Endothelial cell of umbilical vein (primary cell): ENCODE data around the gene CDC42SE2. TPM values are rescaled to one million over a fixed set of nuclear protein-coding genes. Genes with fewer than 3 reads are reported as not detected.

Source experiments
- BruUV-seq: library from RNA; stranded (reverse); fragments of 400-500 nt; replicated peaks from 2 replicates; lab custom pipeline; 2021; lab: Mats Ljungman, UMichigan
- CTCF ChIA-PET: fragments of 300-600, 350-600 bp; sonication (Branson Sonifier 250); formaldehyde crosslinking; loops from one replicate; lab custom pipeline; 2021; ENCODE audit warnings: antibody characterized with exemption, inconsistent platforms; lab: Charles Lee
- POLR2A ChIA-PET: fragments of 300-600, 350-600 bp; sonication (Branson Sonifier 250); formaldehyde crosslinking; loops from one replicate; lab custom pipeline; 2021; ENCODE audit warnings: antibody characterized with exemption, inconsistent platforms; lab: Charles Lee
- DNase-seq: peaks from one replicate; pipeline ENCODE4 v3.0.0-alpha.2; 2011; ENCODE audit warnings: low read depth, low spot score
- FAIRE-seq: peaks from 2 replicates; lab custom pipeline; 2011; peaks lifted over from hg19 to GRCh38; lab: Jason Lieb, UNC
- H2AFZ ChIP-seq: 2 replicates; pipeline ENCODE4 v1.6.0; 2012; ENCODE audit warnings: low read depth, low read length, control low read depth, inconsistent platforms
- H3K27ac ChIP-seq: 2 replicates; pipeline ENCODE4 v1.5.1; 2011; ENCODE audit warnings: low read depth, mild to moderate bottlenecking, control low read depth, low read length, moderate library complexity; ENCODE audit not compliant: insufficient read depth
- H3K27me3 ChIP-seq, 2 experiments: 2 replicates each; pipeline versions ENCODE4 v1.6.0 to v1.6.1; 2011; ENCODE audit warnings: low read length in 2 of 2, mixed read lengths in 1 of 2; ENCODE audit not compliant: control insufficient read depth in 2 of 2, insufficient read depth in 2 of 2
- H3K36me3 ChIP-seq, 2 experiments: 2 replicates in 1 of 2; 3 replicates in 1 of 2; pipeline ENCODE4 v1.5.1; 2011; ENCODE audit warnings: low read length in 2 of 2, mild to moderate bottlenecking in 1 of 2, moderate library complexity in 1 of 2; ENCODE audit not compliant: control insufficient read depth in 2 of 2, insufficient read depth in 2 of 2; ENCODE audit errors: extremely low read depth in 1 of 2
- H3K4me1 ChIP-seq: 3 replicates; pipeline ENCODE4 v1.5.1; 2011; ENCODE audit warnings: mild to moderate bottlenecking, low read length; ENCODE audit not compliant: control insufficient read depth, insufficient read depth; ENCODE audit errors: extremely low read depth
- H3K4me2 ChIP-seq: 2 replicates; pipeline ENCODE4 v1.6.1; 2011; ENCODE audit warnings: low read length, control low read depth, mixed read lengths; ENCODE audit not compliant: insufficient read depth
- H3K4me3 ChIP-seq, 3 experiments: fragments of 200-600 bp in 1 of 3; sonication (generic), shearing (Covaris generic) in 1 of 3; replicated peaks in 1 of 3; 2 replicates each; pipeline ENCODE4 v1.5.1; 2011 to 2016; ENCODE audit warnings: control low read depth in 3 of 3, low read length in 3 of 3, mild to moderate bottlenecking in 2 of 3, inconsistent platforms in 1 of 3, low read depth in 1 of 3, moderate library complexity in 1 of 3; ENCODE audit not compliant: insufficient read depth in 1 of 3
- H3K79me2 ChIP-seq: 2 replicates; pipeline ENCODE4 v1.6.0; 2012; ENCODE audit warnings: low read length, inconsistent platforms; ENCODE audit not compliant: control insufficient read depth, insufficient read depth
- H3K9ac ChIP-seq: replicated peaks from 2 replicates; pipeline ENCODE3; 2011; ENCODE audit warnings: low read length, control low read depth; ENCODE audit not compliant: insufficient read depth; ENCODE audit errors: extremely low read depth
- H3K9me1 ChIP-seq: replicated peaks from 3 replicates; pipeline ENCODE4 v1.6.0; 2011; ENCODE audit warnings: mild to moderate bottlenecking, low read length; ENCODE audit not compliant: control insufficient read depth, insufficient read depth; ENCODE audit errors: extremely low read depth
- H3K9me3 ChIP-seq: replicated peaks from 2 replicates; pipeline ENCODE4 v1.5.1; 2012; ENCODE audit warnings: low read length, inconsistent platforms; ENCODE audit not compliant: control insufficient read depth, insufficient read depth
- H4K20me1 ChIP-seq: replicated peaks from 2 replicates; pipeline ENCODE3; 2011; ENCODE audit warnings: mild to moderate bottlenecking, low read length; ENCODE audit not compliant: control insufficient read depth, insufficient read depth; ENCODE audit errors: extremely low read depth
- EZH2 ChIP-seq: IDR thresholded peaks from 2 replicates; pipeline ENCODE4 v1.6.1; 2012; ENCODE audit warnings: borderline replicate concordance, low read depth, mild to moderate bottlenecking, moderate library complexity, low read length, inconsistent platforms; ENCODE audit not compliant: severe bottlenecking
- FOS ChIP-seq: IDR thresholded peaks from 2 replicates; pipeline ENCODE4 v1.6.1; 2011; ENCODE audit warnings: mild to moderate bottlenecking, low read length, moderate library complexity, borderline replicate concordance; ENCODE audit not compliant: insufficient read depth
- GATA2 ChIP-seq: IDR thresholded peaks from 2 replicates; pipeline ENCODE4 v1.7.0; 2011; ENCODE audit warnings: low read depth, mild to moderate bottlenecking, moderate library complexity, mixed read lengths, low read length; ENCODE audit not compliant: insufficient read length, insufficient read depth
- JUN ChIP-seq: IDR thresholded peaks from 2 replicates; pipeline ENCODE4 v1.6.1; 2011; ENCODE audit warnings: borderline replicate concordance, low read depth; ENCODE audit not compliant: insufficient read length, insufficient read depth
- MYC ChIP-seq: IDR thresholded peaks from one replicate; pipeline ENCODE4 v1.6.1; 2011; ENCODE audit warnings: mild to moderate bottlenecking, low read depth, low read length
- POLR2A ChIP-seq: IDR thresholded peaks from 2 replicates; pipeline ENCODE4 v1.6.1; 2012; ENCODE audit warnings: low read depth, mild to moderate bottlenecking, control low read depth, low read length
- POLR2AphosphoS5 ChIP-seq: IDR thresholded peaks from 2 replicates; pipeline ENCODE4 v1.6.1; 2012; ENCODE audit warnings: low read depth, mild to moderate bottlenecking, control low read depth, low read length, moderate library complexity; ENCODE audit not compliant: insufficient read depth
- dilution Hi-C: fragments of 300-500 bp; cut with MboI; formaldehyde crosslinking; loops from one replicate; pipeline ENCODE4 v1.15.0; 2019; ENCODE audit warnings: low sequenced_read_pairs; ENCODE audit not compliant: extremely low pct_ligation_motif_present
- intact Hi-C: fragments of 100-400 bp; cut with micrococcal nuclease; formaldehyde crosslinking; loops from one replicate; pipeline ENCODE4 v1.10.0; 2022
- polyA plus RNA-seq, 4 experiments: library from polyadenylated mRNA; depleted of rRNA in 3 of 4; stranded (reverse) in 3 of 4; unstranded in 1 of 4; fragments of >200 nt; gene quantifications; 2 replicates each; pipeline versions ENCODE4 v1.2.1 to v1.2.3, GENCODE V29; 2011 to 2012; ENCODE audit warnings: missing spikeins in 1 of 4
- total RNA-seq: library from RNA; stranded (reverse); gene quantifications from 2 replicates; pipeline ENCODE4 v1.2.3, GENCODE V29; 2021
- TF ChIP-seq, protein P1 (sequence below), 2 donors: IDR thresholded peaks; 1 replicate in 1 of 2; 2 replicates in 1 of 2; pipeline ENCODE4 v1.5.1; 2011; ENCODE audit warnings: low read length in 2 of 2, mild to moderate bottlenecking in 2 of 2, moderate library complexity in 2 of 2, control low read depth in 1 of 2, inconsistent platforms in 1 of 2, low read depth in 1 of 2; ENCODE audit not compliant: insufficient read depth in 1 of 2; ENCODE audit errors: extremely low read depth in 1 of 2
- TF ChIP-seq, protein P2 (sequence below): IDR thresholded peaks from 2 replicates; pipeline ENCODE4 v1.6.1; 2011; ENCODE audit not compliant: insufficient read depth, insufficient read length

CDC42SE2 gene
- total and polyA plus RNA-seq, 2 donors (not counting 3 experiments of a cell fraction or from before 2014, with no cell fraction given), result 14.7 to 21.9 TPM

GRCh38 chr5:131423056-131423455, 159.2 kb downstream of the CDC42SE2 start:
- no peak overlapping the region for H2AFZ ChIP-seq
- no peak for TF ChIP-seq EZH2
- TF ChIP-seq, protein P1, sequence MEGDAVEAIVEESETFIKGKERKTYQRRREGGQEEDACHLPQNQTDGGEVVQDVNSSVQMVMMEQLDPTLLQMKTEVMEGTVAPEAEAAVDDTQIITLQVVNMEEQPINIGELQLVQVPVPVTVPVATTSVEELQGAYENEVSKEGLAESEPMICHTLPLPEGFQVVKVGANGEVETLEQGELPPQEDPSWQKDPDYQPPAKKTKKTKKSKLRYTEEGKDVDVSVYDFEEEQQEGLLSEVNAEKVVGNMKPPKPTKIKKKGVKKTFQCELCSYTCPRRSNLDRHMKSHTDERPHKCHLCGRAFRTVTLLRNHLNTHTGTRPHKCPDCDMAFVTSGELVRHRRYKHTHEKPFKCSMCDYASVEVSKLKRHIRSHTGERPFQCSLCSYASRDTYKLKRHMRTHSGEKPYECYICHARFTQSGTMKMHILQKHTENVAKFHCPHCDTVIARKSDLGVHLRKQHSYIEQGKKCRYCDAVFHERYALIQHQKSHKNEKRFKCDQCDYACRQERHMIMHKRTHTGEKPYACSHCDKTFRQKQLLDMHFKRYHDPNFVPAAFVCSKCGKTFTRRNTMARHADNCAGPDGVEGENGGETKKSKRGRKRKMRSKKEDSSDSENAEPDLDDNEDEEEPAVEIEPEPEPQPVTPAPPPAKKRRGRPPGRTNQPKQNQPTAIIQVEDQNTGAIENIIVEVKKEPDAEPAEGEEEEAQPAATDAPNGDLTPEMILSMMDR (IDR thresholded peaks at IDR 0.05; ENCODE audit: extremely low read depth in 1 of 2, insufficient read depth in 1 of 2, low read depth in 1 of 2, low read length in 2 of 2), result peak; percentile 47 to 56
- no peaks in the 10 kb centered on the region for H3K9me1 ChIP-seq
- POLR2A ChIA-PET, result interaction anchor here (0.5 kb wide), 1 partner anchor 100 kb away, joined by 13 read pairs; no protein-coding TSS in a partner anchor
- H3K4me3 ChIP-seq, result no peak overlapping the region
- BruUV-seq, result no TSS peak
- no peaks in the 10 kb centered on the region for H3K79me2 ChIP-seq
- intact Hi-C loops, result loop anchor here (1.0 to 5.0 kb wide), 5 partner anchors 166 to 640 kb away; partner anchors contain the start of gene FNIP1
- H3K9ac ChIP-seq, result no peak overlapping the region
- H3K9me3 ChIP-seq, result no peaks in the 10 kb centered on the region
- FAIRE-seq (peak; percentile 72), DNase-seq (peak; percentile 46)
- H3K27ac ChIP-seq, result no peak overlapping the region
- no peaks in the 10 kb centered on the region for H3K27me3 ChIP-seq
- dilution Hi-C loops, result no loop called here
- no peak overlapping the region for H3K4me2 ChIP-seq
- peaks cover 3% of the 10 kb centered on the region in 2 experiments for H3K36me3 ChIP-seq
- H3K4me1 ChIP-seq, result no peaks in the 10 kb centered on the region
- no peaks in the 10 kb centered on the region for H4K20me1 ChIP-seq
- CTCF ChIA-PET, result interaction anchor here (0.5 to 4.7 kb wide), 30 partner anchors 14 to 1519 kb away, joined by 3 to 121 read pairs (median 4); partner anchors contain the start of genes CHSY3, HINT1 and IL3

DNA sequence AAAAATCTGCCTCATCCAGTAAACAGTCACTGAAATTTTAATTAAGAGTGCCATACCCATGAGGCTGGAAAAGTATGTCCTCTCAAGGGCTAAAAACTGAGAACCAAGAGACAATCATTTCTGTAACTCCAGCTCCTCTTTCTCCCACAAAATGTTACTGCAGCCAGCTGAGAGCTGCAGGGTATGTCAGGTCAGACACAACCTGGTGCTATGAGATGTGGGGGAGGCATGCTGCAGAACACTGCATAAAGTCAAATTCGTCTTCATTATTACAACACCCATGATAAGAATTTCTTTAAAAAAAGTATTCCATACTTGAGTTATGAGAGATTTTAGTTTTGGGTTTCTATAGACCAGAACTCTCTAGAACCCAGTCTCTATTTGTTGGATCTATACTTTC, 162.2 kb downstream of the CDC42SE2 start:
- TF ChIP-seq EZH2 (no peak), POLR2AphosphoS5 (no peak), JUN (no peak), POLR2A (no peak), MYC (no peak), FOS (no peak), GATA2 (no peak)
- TF ChIP-seq, protein P2, sequence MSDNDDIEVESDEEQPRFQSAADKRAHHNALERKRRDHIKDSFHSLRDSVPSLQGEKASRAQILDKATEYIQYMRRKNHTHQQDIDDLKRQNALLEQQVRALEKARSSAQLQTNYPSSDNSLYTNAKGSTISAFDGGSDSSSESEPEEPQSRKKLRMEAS, result no peak
- TF ChIP-seq, protein P1 (IDR thresholded peaks at IDR 0.05; ENCODE audit: extremely low read depth in 1 of 2, insufficient read depth in 1 of 2, low read depth in 1 of 2, low read length in 2 of 2), result no peak
- Histone ChIP-seq H3K27me3 (no peaks in the 10 kb centered on the region), H2AFZ (no peak overlapping the region), H3K9me1 (no peaks in the 10 kb centered on the region), H3K4me3 (no peak overlapping the region), H3K27ac (no peak overlapping the region), H3K79me2 (no peaks in the 10 kb centered on the region), H4K20me1 (no peaks in the 10 kb centered on the region), H3K9me3 (no peaks in the 10 kb centered on the region), H3K4me1 (no peaks in the 10 kb centered on the region), H3K36me3 (peaks cover 5 to 8% of the 10 kb centered on the region in 2 experiments), H3K9ac (no peak overlapping the region), H3K4me2 (no peak overlapping the region)
- ChIA-PET POLR2A (no interaction called here), CTCF (interaction anchor here (0.7 to 1.6 kb wide), 3 partner anchors 162 to 582 kb away, joined by 3 to 8 read pairs (median 3); no protein-coding TSS in a partner anchor)
- intact Hi-C loops, result no loop called here
- dilution Hi-C loops, result no loop called here
- DNase-seq (no peak), FAIRE-seq (no peak)
- BruUV-seq, result no TSS peak
